ENCODE data around the gene COL16A1.

Gene COL16A1

DNA sequence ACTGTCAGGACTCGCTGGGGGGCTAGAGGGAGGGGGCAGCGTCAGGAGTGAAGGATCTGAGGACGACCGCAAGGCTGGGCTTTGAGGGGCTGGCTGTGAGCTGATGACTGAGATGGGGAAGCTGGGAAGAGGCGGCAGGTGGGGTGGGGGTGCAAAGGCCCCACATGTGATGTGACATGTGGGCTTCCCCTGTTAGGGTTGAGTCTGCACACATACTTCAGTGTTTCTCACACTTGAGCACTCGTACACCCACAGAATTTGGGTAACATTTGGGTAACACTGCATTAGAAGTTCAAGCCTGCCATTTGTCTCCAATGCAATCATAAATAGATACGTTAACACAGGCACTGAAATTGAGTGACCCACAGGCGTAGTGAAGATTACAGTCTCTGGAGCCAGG lies 16.2 kb downstream of the COL16A1 start:
- Histone ChIP-seq H3K4me3 (no peak overlapping the region), H3K27ac (no peak overlapping the region)
- no peak for DNase-seq (ENCODE audit: low spot score)
- TF ChIP-seq, protein P1, sequence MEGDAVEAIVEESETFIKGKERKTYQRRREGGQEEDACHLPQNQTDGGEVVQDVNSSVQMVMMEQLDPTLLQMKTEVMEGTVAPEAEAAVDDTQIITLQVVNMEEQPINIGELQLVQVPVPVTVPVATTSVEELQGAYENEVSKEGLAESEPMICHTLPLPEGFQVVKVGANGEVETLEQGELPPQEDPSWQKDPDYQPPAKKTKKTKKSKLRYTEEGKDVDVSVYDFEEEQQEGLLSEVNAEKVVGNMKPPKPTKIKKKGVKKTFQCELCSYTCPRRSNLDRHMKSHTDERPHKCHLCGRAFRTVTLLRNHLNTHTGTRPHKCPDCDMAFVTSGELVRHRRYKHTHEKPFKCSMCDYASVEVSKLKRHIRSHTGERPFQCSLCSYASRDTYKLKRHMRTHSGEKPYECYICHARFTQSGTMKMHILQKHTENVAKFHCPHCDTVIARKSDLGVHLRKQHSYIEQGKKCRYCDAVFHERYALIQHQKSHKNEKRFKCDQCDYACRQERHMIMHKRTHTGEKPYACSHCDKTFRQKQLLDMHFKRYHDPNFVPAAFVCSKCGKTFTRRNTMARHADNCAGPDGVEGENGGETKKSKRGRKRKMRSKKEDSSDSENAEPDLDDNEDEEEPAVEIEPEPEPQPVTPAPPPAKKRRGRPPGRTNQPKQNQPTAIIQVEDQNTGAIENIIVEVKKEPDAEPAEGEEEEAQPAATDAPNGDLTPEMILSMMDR (IDR thresholded peaks at IDR 0.05), result no peak

DNA sequence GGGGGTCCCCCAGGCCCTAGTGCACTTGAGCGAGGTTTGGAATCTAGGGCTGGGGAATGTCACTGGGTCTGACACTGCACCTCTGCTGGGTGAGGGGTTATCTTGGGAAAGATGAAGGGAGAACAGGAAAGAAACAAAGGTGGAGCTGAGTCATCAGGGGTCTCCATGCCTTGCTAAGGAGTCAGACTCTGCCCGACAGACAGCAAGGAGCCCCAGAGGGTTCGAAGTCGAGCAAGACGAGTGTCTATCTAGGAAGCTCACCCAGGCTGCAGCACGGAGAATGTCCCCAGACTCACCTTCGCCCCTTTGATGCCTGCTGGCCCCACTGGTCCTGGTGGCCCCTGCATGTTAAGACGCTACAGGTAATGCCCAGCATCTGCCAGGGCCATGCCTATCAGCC lies 18.0 kb downstream of the COL16A1 start:
- DNase-seq (ENCODE audit: low spot score), result no peak
- no peak overlapping the region for H3K4me3 ChIP-seq
- TF ChIP-seq, protein P1 (IDR thresholded peaks at IDR 0.05), result no peak
- no peak overlapping the region for H3K27ac ChIP-seq

DNA sequence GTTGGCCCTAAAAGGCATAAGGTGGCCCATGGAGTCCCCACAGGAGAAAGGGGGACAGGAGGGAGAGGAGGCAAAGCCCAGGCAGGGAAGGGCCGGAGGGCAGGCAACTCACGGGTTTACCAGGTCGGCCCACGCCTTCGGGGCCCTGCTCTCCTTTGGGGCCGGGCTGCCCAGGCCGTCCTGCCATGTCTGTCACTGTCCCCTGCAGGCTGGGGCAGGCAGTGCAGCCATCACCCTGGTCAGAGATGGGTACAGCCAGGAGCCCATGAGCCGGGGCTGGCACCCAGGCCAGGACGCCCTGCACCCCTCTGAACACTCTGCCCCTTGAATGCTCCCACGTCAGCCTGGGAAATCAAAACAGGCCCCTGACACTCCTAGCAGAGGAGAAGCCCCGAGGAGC lies 19.8 kb downstream of the COL16A1 start:
- TF ChIP-seq, protein P1 (IDR thresholded peaks at IDR 0.05), result no peak
- H3K4me3 ChIP-seq, result no peak overlapping the region
- no peak for DNase-seq (ENCODE audit: low spot score)
- no peak overlapping the region for H3K27ac ChIP-seq

DNA sequence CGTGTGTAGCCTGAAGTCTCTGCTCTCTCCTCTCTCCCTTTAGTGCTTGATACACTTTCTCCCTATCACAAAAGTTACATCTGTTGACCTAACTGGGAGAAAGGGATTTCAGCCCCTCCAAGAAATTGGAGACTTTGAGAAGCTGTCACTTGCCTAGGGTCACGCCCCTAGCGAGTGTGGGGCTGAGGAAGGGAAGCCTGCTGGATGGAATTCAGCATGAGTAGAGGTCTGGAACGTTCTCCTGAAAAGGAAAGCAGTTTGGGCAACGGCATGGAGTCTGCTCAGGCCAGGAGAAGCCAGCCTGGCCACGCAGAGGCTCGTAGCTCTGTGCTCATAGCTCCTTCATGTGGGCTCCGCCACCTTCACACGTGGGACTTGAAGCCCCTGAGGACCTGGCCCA lies 22.4 kb downstream of the COL16A1 start:
- no peak overlapping the region for H3K4me3 ChIP-seq
- no peak for DNase-seq (ENCODE audit: low spot score)
- peak overlapping the region; percentile 48 to 55 for H3K27ac ChIP-seq
- TF ChIP-seq, protein P1 (IDR thresholded peaks at IDR 0.05), result no peak

DNA sequence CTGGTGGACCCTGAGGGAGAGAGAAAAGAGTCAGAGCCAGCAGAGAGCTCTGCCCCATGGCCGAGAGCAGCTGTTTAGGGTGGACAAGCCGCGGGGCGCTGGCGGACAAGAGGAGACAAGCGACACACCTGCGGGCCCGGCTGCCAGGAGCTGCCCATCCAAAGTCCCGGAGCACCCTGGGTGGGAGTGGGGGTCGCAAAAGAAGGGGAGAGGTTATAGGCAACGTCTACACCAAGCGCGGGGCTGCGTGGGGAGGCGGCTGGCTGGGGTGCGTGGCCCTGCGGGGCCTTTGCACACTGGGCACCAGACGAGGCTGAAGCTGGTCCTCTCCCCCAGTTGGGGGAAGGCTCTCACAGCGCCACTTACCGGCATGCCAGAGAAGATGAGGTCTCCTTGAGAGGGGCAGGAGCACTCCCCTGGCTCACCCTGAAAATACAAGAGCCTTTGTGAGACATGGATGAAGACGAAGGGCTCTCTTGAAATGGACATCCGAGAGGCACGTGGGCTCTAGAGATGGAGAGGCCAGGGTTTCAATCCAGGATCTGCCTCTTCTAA lies 24.1 kb downstream of the COL16A1 start:
- TF ChIP-seq, protein P1 (IDR thresholded peaks at IDR 0.05), result no peak
- no peak for DNase-seq (ENCODE audit: low spot score)
- Histone ChIP-seq H3K27ac (no peak overlapping the region), H3K4me3 (no peak overlapping the region)

GRCh38 chr1:31679091-31679490 lies 24.7 kb downstream of the COL16A1 start:
- TF ChIP-seq, protein P1 (IDR thresholded peaks at IDR 0.05), result no peak
- no peak for DNase-seq (ENCODE audit: low spot score)
- Histone ChIP-seq H3K27ac (no peak overlapping the region), H3K4me3 (no peak overlapping the region)

- no peak overlapping the region for H3K4me3 ChIP-seq
- TF ChIP-seq, protein P1 (IDR thresholded peaks at IDR 0.05), result no peak
- no peak overlapping the region for H3K27ac ChIP-seq
- DNase-seq (ENCODE audit: low spot score), result no peak
Observed at GRCh38 chr1:31678681-31679080, 25.1 kb downstream of the COL16A1 start.
